ENCODE data around the gene RBM20.

GRCh38 chr10:110650265-110650668 lies 6.1 kb downstream of the RBM20 start:
- TF ChIP-seq ZBTB7A (CRISPR knock-in tag; IDR thresholded peaks at IDR 0.05) (no peak), YY1 (IDR thresholded peaks at IDR 0.05; ENCODE audit: insufficient read depth, insufficient replicate concordance, low read depth, low read length) (no peak), ZNF713 (CRISPR knock-in tag; IDR thresholded peaks at IDR 0.05) (no peak), ZNF788 (CRISPR knock-in tag; IDR thresholded peaks at IDR 0.05; ENCODE audit: borderline replicate concordance) (no peak), ZFP91 (CRISPR knock-in tag; IDR thresholded peaks at IDR 0.05; ENCODE audit: borderline replicate concordance) (no peak), POLR2G (IDR thresholded peaks at IDR 0.05; ENCODE audit: low read depth, low read length) (no peak)
